ENCODE measurements around the gene UBTF.

Gene UBTF

GRCh38 chr17:44236444-44236991, 17.0 kb upstream of the UBTF start:
- no peaks in the 10 kb centered on the region for H3K27me3 ChIP-seq (ENCODE audit: low read depth, low read length)
- H3K79me2 ChIP-seq (ENCODE audit: low read length): no peaks in the 10 kb centered on the region
- H3K4me3 ChIP-seq (ENCODE audit: low read length): no peak overlapping the region
- H3K9ac ChIP-seq (ENCODE audit: low read length): no peak overlapping the region
- no peak for TF ChIP-seq CTCF (IDR thresholded peaks at IDR 0.05; ENCODE audit: low read depth, low read length)
- TF ChIP-seq EZH2phosphoT487 (IDR thresholded peaks at IDR 0.05; ENCODE audit: low read depth): no peak
- H3K36me3 ChIP-seq (replicated peaks; ENCODE audit: low read depth, low read length): no peaks in the 10 kb centered on the region
- H3K27ac ChIP-seq (ENCODE audit: low read length): no peak overlapping the region
- no peak overlapping the region for H3K4me2 ChIP-seq (ENCODE audit: low read length)
- no peaks in the 10 kb centered on the region for H4K20me1 ChIP-seq (ENCODE audit: insufficient read depth, low read length)
- no peak overlapping the region for H2AFZ ChIP-seq (ENCODE audit: low read depth, low read length)
- H3K9me3 ChIP-seq (ENCODE audit: insufficient read depth, low read length): no peaks in the 10 kb centered on the region
- H3K4me1 ChIP-seq (ENCODE audit: low read length): peaks cover 12% of the 10 kb centered on the region

GRCh38 chr17:44235583-44235936, 16.1 kb upstream of the UBTF start:
- Histone ChIP-seq H3K27ac (ENCODE audit: low read length) (no peak overlapping the region), H3K36me3 (replicated peaks; ENCODE audit: low read depth, low read length) (no peaks in the 10 kb centered on the region), H3K9me3 (ENCODE audit: insufficient read depth, low read length) (no peaks in the 10 kb centered on the region), H4K20me1 (ENCODE audit: insufficient read depth, low read length) (no peaks in the 10 kb centered on the region), H3K9ac (ENCODE audit: low read length) (no peak overlapping the region), H3K4me1 (ENCODE audit: low read length) (peaks cover 12% of the 10 kb centered on the region; the same call in 1 of the 2 replicates), H2AFZ (ENCODE audit: low read depth, low read length) (no peak overlapping the region), H3K79me2 (ENCODE audit: low read length) (no peaks in the 10 kb centered on the region), H3K27me3 (ENCODE audit: low read depth, low read length) (no peaks in the 10 kb centered on the region), H3K4me3 (ENCODE audit: low read length) (no peak overlapping the region), H3K4me2 (ENCODE audit: low read length) (no peak overlapping the region)
- TF ChIP-seq CTCF (IDR thresholded peaks at IDR 0.05; ENCODE audit: low read depth, low read length) (no peak), EZH2phosphoT487 (IDR thresholded peaks at IDR 0.05; ENCODE audit: low read depth) (no peak)

- no peaks in the 10 kb centered on the region for H3K27me3 ChIP-seq (ENCODE audit: low read depth, low read length)
- H3K9ac ChIP-seq (ENCODE audit: low read length): no peak overlapping the region
- H3K4me3 ChIP-seq (ENCODE audit: low read length): no peak overlapping the region
- H2AFZ ChIP-seq (ENCODE audit: low read depth, low read length): no peak overlapping the region
- H3K36me3 ChIP-seq (replicated peaks; ENCODE audit: low read depth, low read length): no peaks in the 10 kb centered on the region
- no peak for TF ChIP-seq CTCF (IDR thresholded peaks at IDR 0.05; ENCODE audit: low read depth, low read length)
- TF ChIP-seq EZH2phosphoT487 (IDR thresholded peaks at IDR 0.05; ENCODE audit: low read depth): no peak
- no peak overlapping the region for H3K4me2 ChIP-seq (ENCODE audit: low read length)
- H3K27ac ChIP-seq (ENCODE audit: low read length): no peak overlapping the region
- no peaks in the 10 kb centered on the region for H4K20me1 ChIP-seq (ENCODE audit: insufficient read depth, low read length)
- H3K79me2 ChIP-seq (ENCODE audit: low read length): no peaks in the 10 kb centered on the region
- H3K4me1 ChIP-seq (ENCODE audit: low read length): peaks cover 12% of the 10 kb centered on the region; the same call in 1 of the 2 replicates
- H3K9me3 ChIP-seq (ENCODE audit: insufficient read depth, low read length): no peaks in the 10 kb centered on the region
Measured at GRCh38 chr17:44233582-44233981, 14.1 kb upstream of the UBTF start.

- Histone ChIP-seq H3K4me2 (ENCODE audit: low read length) (no peak overlapping the region), H4K20me1 (ENCODE audit: insufficient read depth, low read length) (no peaks in the 10 kb centered on the region), H3K27me3 (ENCODE audit: low read depth, low read length) (no peaks in the 10 kb centered on the region), H3K9me3 (ENCODE audit: insufficient read depth, low read length) (no peaks in the 10 kb centered on the region), H3K79me2 (ENCODE audit: low read length) (no peaks in the 10 kb centered on the region), H3K4me3 (ENCODE audit: low read length) (no peak overlapping the region), H2AFZ (ENCODE audit: low read depth, low read length) (no peak overlapping the region), H3K9ac (ENCODE audit: low read length) (no peak overlapping the region), H3K36me3 (replicated peaks; ENCODE audit: low read depth, low read length) (no peaks in the 10 kb centered on the region), H3K27ac (ENCODE audit: low read length) (no peak overlapping the region), H3K4me1 (ENCODE audit: low read length) (peaks cover 14% of the 10 kb centered on the region; the same call in 1 of the 2 replicates)
- no peak for TF ChIP-seq EZH2phosphoT487 (IDR thresholded peaks at IDR 0.05; ENCODE audit: low read depth)
- TF ChIP-seq CTCF (IDR thresholded peaks at IDR 0.05; ENCODE audit: low read depth, low read length): no peak
Measured at GRCh38 chr17:44232061-44232460, 12.6 kb upstream of the UBTF start.

Measured in OCI-LY3 (cell line).